GM18873 (cell line): ENCODE measurements around the gene CALM3.

ENCODE experiments used
- ATAC-seq: cut with Tn5 transposase; IDR thresholded peaks from one replicate; pipeline ENCODE4 v1.9.1; 2021; ENCODE audit warnings: mild to moderate bottlenecking, moderate library complexity, moderate number of reproducible peaks; ENCODE audit not compliant: unreplicated experiment, low FRiP score

CALM3 gene

GRCh38 chr19:46634045-46634655, 33.0 kb downstream of the CALM3 start:
- ATAC-seq, result no peak

DNA sequence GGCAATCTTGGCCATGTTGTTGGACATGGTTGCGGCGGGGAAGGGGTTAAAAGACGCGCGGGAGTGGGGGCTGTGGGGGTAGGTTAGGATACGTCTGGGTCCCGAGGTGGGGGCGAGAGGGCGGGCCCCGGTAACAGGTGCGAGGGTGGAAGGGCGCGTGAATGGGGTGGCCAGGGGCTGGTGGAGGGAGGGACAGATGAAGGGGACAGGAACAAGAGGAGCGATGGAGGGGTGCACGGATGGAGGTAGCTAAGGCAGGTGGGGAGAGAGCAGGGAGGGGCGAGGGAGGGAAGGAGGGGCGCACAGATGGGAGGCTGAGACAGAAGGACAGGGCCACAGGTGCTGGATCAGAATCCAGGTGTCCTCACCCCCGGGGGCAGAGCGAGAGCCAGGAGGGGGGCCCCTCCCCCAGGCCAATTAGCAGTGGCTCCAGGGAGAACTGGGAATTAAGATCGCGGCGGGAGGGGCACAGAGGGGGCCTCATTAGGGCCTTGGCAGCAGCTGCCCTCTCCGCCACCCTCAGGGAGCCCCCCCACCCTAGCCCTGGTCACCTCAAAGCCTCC, 33.6 kb downstream of the CALM3 start:
- ATAC-seq, result no peak

DNA sequence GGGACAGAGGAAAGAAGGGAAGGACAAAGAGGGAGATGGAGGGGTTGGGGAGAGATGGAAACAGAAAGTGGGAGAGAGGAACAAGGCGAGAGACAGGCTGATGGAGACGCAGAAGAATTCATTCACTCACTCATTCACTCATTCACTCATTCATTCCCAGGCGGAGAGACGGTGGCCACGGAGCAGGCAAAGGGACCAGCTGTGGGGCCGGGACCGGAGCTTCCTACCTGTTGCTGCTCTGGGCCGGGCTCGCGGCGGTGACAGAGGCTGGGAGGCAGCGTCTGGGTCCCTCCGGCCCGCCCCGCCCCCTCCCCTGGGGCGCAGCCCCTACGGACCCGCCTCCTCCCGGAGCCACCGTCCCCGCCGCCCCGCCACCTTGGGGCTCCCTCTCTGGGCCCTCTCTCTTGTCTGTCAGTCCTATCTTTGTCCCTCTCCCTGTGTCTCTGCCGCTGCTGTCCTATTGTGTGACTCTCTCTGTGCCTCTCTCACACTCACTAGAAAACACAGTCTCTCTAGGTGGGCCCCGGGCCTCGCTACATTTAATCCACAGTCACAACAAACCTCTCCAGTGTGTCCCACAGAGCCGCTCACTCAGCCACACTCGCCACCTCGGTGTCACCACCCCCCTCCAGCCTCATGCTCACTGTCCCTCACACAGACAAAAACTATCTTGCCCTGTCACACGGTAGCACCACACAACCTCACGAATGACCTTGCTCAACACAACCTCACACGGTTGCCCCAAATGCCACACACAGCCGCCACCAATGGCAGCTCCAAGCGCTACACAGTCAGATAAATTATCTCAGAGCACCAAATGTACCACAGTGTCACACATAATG, 35.0 kb downstream of the CALM3 start, which contains the start of gene GNG8:
GNG8 (minus strand) TSS at position 283 of the 842 bp plus-strand sequence. CDS start 1,520 bp downstream, outside the sequence.
- no peak for ATAC-seq

DNA sequence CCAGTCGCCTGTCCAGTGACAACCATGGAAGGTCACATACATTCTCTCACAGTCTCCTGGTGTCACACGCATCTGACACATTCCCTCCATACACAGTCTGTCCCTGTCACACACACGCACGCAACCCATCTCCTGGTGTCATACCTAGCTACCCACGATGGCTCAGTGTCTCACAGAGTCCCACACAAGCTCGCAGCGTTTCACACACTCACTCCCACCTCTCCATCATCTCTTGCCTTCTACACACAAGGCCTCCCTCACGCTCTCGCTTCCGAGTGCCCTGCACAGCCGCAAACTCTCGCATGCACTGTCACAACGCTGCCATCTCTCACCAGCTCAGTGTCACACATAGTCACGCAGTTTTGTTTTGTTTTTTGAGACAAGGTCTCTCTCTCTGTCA, 36.1 kb downstream of the CALM3 start:
- ATAC-seq, result no peak

DNA sequence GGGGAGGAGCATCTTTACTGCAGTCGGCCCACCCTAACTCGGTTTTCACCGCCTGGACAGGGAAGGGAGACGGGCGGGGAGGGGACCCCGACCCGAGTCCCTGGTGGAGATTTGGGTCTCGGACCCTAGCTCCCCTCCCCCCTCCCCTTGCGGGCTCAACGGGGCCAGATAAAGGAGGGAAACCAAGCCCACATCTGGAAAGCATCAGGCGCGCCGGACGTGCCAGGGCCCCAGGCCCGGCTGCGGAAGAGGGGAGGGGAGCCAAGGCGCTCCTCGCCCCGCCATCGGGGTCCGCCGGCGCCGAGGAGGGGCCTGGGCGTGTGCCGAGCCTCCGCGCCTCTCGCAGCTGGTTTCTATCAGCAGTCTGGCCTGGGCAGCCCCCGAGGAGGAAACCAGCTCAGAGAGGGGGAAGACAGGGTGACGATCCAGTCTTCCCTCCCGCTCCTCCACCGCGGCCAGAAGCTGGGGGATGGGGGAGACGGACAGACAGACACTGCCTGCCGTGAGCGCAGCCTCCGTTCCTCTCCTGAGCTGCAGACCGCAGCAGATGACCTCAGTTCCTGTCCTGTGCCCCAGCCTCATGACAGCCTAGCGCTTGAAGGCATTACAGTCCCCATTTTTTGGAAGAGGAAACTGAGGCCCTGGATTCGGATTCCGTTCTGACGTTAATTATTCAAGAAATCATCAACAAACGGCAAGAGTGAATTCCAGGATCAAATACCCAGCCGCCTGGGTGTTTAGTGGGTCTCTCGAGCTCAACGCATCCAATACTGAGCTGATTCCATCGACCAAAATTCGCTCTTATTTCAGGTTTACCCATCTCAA, 38.4 kb downstream of the CALM3 start:
- ATAC-seq, result no peak

- ATAC-seq, result no peak
Observed at GRCh38 chr19:46640656-46641055, 39.5 kb downstream of the CALM3 start.

GRCh38 chr19:46644720-46645119, 43.6 kb downstream of the CALM3 start:
- no peak for ATAC-seq

DNA sequence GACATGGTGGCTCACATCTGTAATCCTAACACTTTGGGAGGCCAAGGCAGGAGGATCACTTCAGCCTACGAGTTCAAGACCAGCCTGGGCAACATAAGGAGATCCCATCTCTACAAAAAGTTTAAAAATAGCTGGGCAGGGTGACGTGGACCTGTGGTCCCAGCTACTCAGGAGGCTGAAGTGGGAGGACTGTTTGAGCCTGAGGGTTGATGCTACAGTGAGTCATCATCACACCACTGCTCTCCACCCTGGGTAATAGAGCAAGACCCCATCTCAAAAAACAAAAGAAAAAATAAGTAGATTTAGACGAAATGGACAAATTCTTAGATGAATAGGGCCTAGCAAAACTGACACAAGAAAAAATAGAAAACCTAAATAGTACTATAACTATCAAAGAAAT, 45.3 kb downstream of the CALM3 start:
- ATAC-seq, result no peak

DNA sequence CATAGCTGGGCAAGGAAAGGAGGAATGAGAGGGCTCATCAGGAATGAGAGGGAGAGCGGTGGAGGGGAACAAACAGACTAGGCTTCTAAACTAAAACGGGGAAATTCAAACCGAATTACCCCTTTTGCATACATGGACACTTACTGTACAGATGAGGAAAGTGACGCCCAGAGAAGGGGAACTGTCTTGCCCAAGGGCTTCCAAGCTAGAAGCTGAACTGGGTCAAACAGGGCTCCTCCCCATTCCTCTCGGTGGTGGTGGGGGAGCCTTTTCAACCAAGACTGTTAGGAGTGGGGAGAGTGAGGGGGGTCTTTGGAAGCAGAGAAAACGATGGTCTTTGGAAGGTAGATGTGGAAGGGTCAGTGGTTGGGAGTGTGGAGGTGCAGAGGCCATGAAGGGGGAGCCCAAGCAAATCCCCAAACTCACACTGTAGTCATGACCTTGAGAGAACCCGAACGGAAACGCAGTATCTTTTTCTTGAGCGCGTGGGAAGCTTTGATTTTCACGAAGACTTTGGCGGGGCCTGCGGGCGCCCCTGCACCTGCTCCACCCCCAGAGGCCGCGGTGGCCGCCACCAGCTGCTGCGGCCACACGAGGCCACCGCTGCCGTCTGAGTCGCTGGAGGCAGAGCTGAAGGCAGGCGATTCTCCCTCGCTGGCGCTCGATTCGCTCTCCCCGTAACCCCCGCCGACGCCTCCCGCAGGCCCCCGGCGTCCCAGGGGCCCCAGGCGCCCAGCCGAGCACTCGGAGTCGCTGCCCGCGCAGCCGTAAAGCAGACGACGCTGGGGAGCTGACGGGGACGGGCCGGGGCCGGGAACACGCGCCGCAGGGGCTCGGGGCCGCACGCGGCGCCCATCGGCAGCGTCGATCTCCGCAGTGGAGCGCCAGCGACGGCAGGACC, 47.2 kb downstream of the CALM3 start:
- no peak for ATAC-seq

- ATAC-seq, result no peak
Observed at GRCh38 chr19:46648961-46649960, 48.1 kb downstream of the CALM3 start.

- no peak for ATAC-seq
Observed at GRCh38 chr19:46650445-46650844, 49.3 kb downstream of the CALM3 start.

DNA sequence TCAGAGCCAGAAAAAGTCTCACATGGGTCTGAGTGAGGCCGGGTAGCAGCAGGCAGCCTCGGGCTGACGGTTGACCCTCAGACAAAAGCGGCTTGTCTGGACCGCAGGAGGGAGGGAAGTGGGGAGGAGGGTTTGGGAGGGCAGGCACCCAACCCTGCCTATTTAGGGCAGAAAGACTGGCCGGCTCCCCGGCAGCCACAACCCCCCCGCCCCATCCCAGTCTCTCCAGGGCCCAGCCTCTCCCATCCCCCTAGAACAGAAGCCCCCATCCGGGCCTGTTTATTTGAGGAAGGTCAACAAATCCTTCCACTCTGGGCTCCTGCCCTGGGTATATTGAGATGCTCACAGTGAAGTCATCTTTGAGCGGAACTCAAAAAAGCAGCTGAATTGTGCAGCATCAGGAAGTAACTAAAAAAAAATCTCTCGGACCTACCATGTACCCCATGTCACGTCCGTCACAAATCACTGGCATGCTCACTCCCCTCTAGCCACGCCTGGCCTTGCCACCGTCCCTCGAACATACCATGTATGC, 53.6 kb downstream of the CALM3 start:
- no peak for ATAC-seq

DNA sequence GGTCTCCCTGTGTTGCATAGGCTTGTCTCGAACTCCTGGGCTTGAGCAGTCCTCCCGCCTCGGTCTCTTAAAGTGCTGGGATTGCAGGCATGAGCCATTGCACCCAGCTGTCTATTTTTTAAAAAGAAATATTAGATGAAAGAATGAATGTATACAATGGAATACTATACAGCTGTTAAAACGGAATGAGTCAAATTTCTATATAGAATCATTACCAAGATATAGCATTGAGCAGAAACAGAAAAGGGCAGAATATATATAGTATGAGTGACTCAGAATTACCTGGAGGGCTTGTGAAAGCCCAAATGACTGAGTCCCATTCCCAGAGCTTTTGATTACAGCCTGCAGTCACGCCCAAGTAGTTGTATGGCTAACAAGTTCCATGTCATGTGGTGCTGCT, 55.4 kb downstream of the CALM3 start:
- no peak for ATAC-seq

- ATAC-seq, result no peak
Observed at GRCh38 chr19:46659151-46660007, 58.2 kb downstream of the CALM3 start.

GRCh38 chr19:46660008-46660517, 58.9 kb downstream of the CALM3 start:
- ATAC-seq, result no peak
